HG02870 (cell line): Measurements from ENCODE around the gene JKAMP.

Experiments
- ATAC-seq: cut with Tn5 transposase; IDR thresholded peaks from one replicate; pipeline ENCODE4 v1.9.1; 2021; ENCODE audit warnings: mild to moderate bottlenecking, moderate library complexity; ENCODE audit not compliant: unreplicated experiment

The JKAMP gene

GRCh38 chr14:59480166-59480565, 4.2 kb upstream of the JKAMP start:
- no peak for ATAC-seq

- ATAC-seq, result no peak
These were observed 2.9 kb upstream of the JKAMP start for GRCh38 chr14:59481407-59481806.

GRCh38 chr14:59481871-59482540, 2.3 kb upstream of the JKAMP start:
- no peak for ATAC-seq

GRCh38 chr14:59482541-59483331, 1.6 kb upstream of the JKAMP start:
- no peak for ATAC-seq

- no peak for ATAC-seq
These were observed 954 bp upstream of the JKAMP start for GRCh38 chr14:59483363-59483762.

GRCh38 chr14:59484639-59485175, 390 bp downstream of the JKAMP start:
- peak; percentile 45 for ATAC-seq

GRCh38 chr14:59490756-59491155, 6.4 kb downstream of the JKAMP start:
- no peak for ATAC-seq

GRCh38 chr14:59492384-59492783, 8.1 kb downstream of the JKAMP start:
- no peak for ATAC-seq

GRCh38 chr14:59500732-59501131, 16.4 kb downstream of the JKAMP start:
- ATAC-seq, result no peak

GRCh38 chr14:59503256-59503655, 18.9 kb downstream of the JKAMP start:
- no peak for ATAC-seq

GRCh38 chr14:59507063-59507751, 22.9 kb downstream of the JKAMP start:
- ATAC-seq, result peak; percentile 78

- ATAC-seq, result no peak
These were observed 23.4 kb downstream of the JKAMP start for GRCh38 chr14:59507752-59508103.

- ATAC-seq, result no peak
These were observed 24.8 kb downstream of the JKAMP start for GRCh38 chr14:59509101-59509500.

- no peak for ATAC-seq
These were observed 25.7 kb downstream of the JKAMP start for GRCh38 chr14:59510001-59510400.

- no peak for ATAC-seq
These were observed 26.6 kb downstream of the JKAMP start for GRCh38 chr14:59510966-59511365.

- ATAC-seq, result no peak
These were observed 27.7 kb downstream of the JKAMP start for GRCh38 chr14:59511916-59512575.

GRCh38 chr14:59520224-59520623, 35.9 kb downstream of the JKAMP start:
- ATAC-seq, result no peak

- no peak for ATAC-seq
These were observed 44.9 kb downstream of the JKAMP start for GRCh38 chr14:59529189-59529588.

GRCh38 chr14:59530349-59530748, 46.0 kb downstream of the JKAMP start:
- ATAC-seq, result no peak

- no peak for ATAC-seq
These were observed 48.1 kb downstream of the JKAMP start for GRCh38 chr14:59532419-59532818.

GRCh38 chr14:59534361-59534987, 50.2 kb downstream of the JKAMP start:
- no peak for ATAC-seq
